Measurements from ENCODE around the gene OR10V1. TPM values are rescaled to one million over a fixed set of nuclear protein-coding genes. Genes with fewer than 3 reads are reported as not detected.
"Not testable (repeated sequence)": the region's sequence is repeated elsewhere in the genome, so short reads cannot be mapped to it uniquely, and the experiment has no call there.

The OR10V1 gene
- total RNA-seq, 1 donor from 2014 or later: not detected

DNA sequence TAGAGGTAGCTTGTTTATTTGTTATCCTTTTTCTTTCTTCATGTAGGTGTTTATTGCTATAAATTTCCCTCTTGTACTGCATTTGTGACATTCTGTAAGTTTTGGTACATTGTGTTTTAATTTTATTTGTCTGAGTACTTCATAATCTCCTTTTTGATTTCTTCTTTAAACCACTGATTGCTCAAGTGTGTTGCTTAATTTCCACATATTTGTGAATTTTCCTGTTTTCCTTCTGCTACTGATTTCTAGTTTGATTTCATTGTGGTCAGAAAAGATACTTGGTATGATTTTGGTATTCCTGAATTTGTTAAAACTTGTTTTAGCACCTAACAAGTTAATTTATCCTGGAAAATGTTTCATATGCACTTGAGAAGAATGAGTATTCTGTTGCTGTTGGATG is 15.1 kb downstream of the OR10V1 start:
- peaks cover 4% of the 10 kb centered on the region for H3K9me3 Mint-ChIP-seq (ENCODE audit: unreplicated experiment)
- TF ChIP-seq, protein P1, sequence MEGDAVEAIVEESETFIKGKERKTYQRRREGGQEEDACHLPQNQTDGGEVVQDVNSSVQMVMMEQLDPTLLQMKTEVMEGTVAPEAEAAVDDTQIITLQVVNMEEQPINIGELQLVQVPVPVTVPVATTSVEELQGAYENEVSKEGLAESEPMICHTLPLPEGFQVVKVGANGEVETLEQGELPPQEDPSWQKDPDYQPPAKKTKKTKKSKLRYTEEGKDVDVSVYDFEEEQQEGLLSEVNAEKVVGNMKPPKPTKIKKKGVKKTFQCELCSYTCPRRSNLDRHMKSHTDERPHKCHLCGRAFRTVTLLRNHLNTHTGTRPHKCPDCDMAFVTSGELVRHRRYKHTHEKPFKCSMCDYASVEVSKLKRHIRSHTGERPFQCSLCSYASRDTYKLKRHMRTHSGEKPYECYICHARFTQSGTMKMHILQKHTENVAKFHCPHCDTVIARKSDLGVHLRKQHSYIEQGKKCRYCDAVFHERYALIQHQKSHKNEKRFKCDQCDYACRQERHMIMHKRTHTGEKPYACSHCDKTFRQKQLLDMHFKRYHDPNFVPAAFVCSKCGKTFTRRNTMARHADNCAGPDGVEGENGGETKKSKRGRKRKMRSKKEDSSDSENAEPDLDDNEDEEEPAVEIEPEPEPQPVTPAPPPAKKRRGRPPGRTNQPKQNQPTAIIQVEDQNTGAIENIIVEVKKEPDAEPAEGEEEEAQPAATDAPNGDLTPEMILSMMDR (IDR thresholded peaks at IDR 0.05): no peak
- peaks cover 22% of the 10 kb centered on the region for H3K27me3 Mint-ChIP-seq (ENCODE audit: unreplicated experiment)
- no peak overlapping the region for H3K27ac Mint-ChIP-seq (ENCODE audit: unreplicated experiment)
- no peaks in the 10 kb centered on the region for H3K36me3 Mint-ChIP-seq (ENCODE audit: unreplicated experiment)
- H3K4me1 Mint-ChIP-seq (ENCODE audit: unreplicated experiment): no peaks in the 10 kb centered on the region
- DNase-seq (ENCODE audit: extremely low spot score, unreplicated experiment): no peak
- no peak overlapping the region for H3K4me3 Mint-ChIP-seq (ENCODE audit: unreplicated experiment)

DNA sequence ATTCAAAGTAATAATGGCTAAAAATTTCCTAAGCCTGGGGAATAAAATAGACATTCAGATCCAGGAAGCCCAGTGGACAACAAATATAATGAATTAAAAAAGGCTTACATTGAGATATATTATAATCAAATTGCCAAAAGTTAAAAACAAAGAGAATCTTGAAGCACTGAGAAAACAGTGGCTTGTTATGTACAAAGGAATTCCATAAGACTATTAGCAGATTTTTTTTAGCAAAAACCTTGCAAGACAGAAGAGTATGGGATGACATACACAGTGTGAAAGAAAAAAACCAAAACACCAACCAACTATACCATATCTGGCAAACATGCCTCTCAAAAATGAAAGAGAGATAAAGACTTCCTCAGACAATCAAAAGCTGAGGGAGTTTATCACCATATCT is 20.7 kb downstream of the OR10V1 start:
- peaks cover 29% of the 10 kb centered on the region for H3K27me3 Mint-ChIP-seq (ENCODE audit: unreplicated experiment)
- DNase-seq (ENCODE audit: extremely low spot score, unreplicated experiment): no peak
- H3K9me3 Mint-ChIP-seq (ENCODE audit: unreplicated experiment): peaks cover 18% of the 10 kb centered on the region
- no peaks in the 10 kb centered on the region for H3K36me3 Mint-ChIP-seq (ENCODE audit: unreplicated experiment)
- TF ChIP-seq, protein P1 (IDR thresholded peaks at IDR 0.05): no peak
- no peaks in the 10 kb centered on the region for H3K4me1 Mint-ChIP-seq (ENCODE audit: unreplicated experiment)
- H3K4me3 Mint-ChIP-seq (ENCODE audit: unreplicated experiment): no peak overlapping the region
- no peak overlapping the region for H3K27ac Mint-ChIP-seq (ENCODE audit: unreplicated experiment)

DNA sequence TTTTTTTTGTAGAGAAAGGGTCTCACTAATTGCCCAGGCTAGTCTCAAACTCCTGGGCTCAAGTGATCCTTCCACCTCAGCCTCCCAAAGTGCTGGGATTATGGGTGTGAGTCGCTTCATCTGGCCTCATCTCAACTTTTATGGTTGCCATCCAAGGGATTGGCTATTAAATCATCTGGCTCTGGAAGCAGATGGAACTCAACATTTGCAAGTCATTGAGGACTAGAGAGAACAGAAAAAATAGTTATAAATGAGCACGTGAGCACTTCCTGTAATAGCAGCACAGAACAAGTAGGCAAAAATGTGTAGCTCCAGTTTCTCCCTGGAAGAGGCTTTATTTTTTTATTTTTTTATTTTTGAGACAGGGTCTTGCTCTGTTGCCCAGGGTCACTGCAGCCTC is 22.5 kb downstream of the OR10V1 start:
- no peaks in the 10 kb centered on the region for H3K4me1 Mint-ChIP-seq (ENCODE audit: unreplicated experiment)
- H3K27ac Mint-ChIP-seq (ENCODE audit: unreplicated experiment): no peak overlapping the region
- DNase-seq (ENCODE audit: extremely low spot score, unreplicated experiment): no peak
- TF ChIP-seq, protein P1 (IDR thresholded peaks at IDR 0.05): no peak
- H3K36me3 Mint-ChIP-seq (ENCODE audit: unreplicated experiment): no peaks in the 10 kb centered on the region
- no peak overlapping the region for H3K4me3 Mint-ChIP-seq (ENCODE audit: unreplicated experiment)
- peaks cover 32% of the 10 kb centered on the region for H3K27me3 Mint-ChIP-seq (ENCODE audit: unreplicated experiment)
- peaks cover 18% of the 10 kb centered on the region for H3K9me3 Mint-ChIP-seq (ENCODE audit: unreplicated experiment)

DNA sequence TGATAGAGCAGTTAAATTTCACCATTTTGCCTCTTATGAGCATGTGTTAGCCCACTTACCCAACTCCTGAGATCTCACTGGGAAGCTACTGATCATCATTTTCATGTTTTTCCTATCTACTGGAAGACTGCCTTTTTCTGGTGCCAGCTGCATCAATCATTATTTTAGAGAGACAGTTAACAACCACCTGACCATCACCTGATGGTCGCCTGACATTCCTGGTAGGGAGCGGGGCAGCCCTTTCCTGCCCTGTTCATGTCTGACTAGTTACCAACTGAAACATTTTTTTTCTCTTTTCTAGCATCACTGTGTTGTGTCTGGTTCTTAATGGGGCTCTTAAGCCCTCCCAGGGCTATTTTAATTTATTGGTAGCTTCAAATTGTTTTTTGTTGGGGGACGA is 24.6 kb downstream of the OR10V1 start:
- Mint-ChIP-seq H3K4me3 (ENCODE audit: unreplicated experiment) (no peak overlapping the region), H3K36me3 (ENCODE audit: unreplicated experiment) (no peaks in the 10 kb centered on the region), H3K27me3 (ENCODE audit: unreplicated experiment) (peaks cover 38% of the 10 kb centered on the region), H3K27ac (ENCODE audit: unreplicated experiment) (no peak overlapping the region), H3K9me3 (ENCODE audit: unreplicated experiment) (peaks cover 23% of the 10 kb centered on the region), H3K4me1 (ENCODE audit: unreplicated experiment) (no peaks in the 10 kb centered on the region)
- no peak for DNase-seq (ENCODE audit: extremely low spot score, unreplicated experiment)
- TF ChIP-seq, protein P1 (IDR thresholded peaks at IDR 0.05): no peak

DNA sequence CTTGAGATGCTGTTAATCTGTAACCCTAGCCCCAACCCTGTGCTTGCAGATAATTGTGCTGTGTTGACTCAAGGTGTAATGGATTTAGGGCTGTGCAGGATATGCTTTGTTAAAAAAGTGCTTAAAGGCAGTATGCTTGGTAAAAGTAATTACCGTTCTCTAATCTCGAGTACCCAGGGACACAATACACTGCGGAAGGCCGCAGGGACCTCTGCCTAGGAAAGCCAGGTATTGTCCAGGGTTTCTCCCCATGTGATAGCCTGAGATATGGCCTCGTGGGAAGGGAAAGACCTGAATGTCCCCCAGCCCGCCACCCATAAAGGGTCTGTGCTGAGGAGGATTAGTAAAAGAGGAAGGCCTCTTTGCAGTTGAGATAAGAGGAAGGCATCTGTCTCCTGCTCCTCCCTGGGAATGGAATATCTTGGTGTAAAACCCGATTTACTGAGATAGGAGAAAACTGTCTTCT is 32.4 kb downstream of the OR10V1 start:
- not testable (repeated sequence) for H3K4me1 Mint-ChIP-seq (ENCODE audit: unreplicated experiment); H3K27ac Mint-ChIP-seq (ENCODE audit: unreplicated experiment); DNase-seq (ENCODE audit: extremely low spot score, unreplicated experiment); H3K9me3 Mint-ChIP-seq (ENCODE audit: unreplicated experiment); H3K4me3 Mint-ChIP-seq (ENCODE audit: unreplicated experiment); H3K36me3 Mint-ChIP-seq (ENCODE audit: unreplicated experiment)
- peaks cover 41% of the 10 kb centered on the region for H3K27me3 Mint-ChIP-seq (ENCODE audit: unreplicated experiment)
